NCI-H187 (cell line): Measurements from ENCODE around the gene TPBGL.
"Not testable (repeated sequence)": the region's sequence is repeated elsewhere in the genome, so short reads cannot be mapped to it uniquely, and the experiment has no call there.

ENCODE experiments used
- DNase-seq, 2 experiments: peaks; one replicate each; lab custom pipeline; 2025; lab: John Stamatoyannopoulos, UW

TPBGL gene

GRCh38 chr11:75272821-75273301 is 32.3 kb downstream of the TPBGL start:
- DNase-seq: no peak

GRCh38 chr11:75273411-75274391 is 33.1 kb downstream of the TPBGL start:
- no peak for DNase-seq

- DNase-seq: not testable (repeated sequence)
These were observed 34.1 kb downstream of the TPBGL start for GRCh38 chr11:75274716-75275115.

- no peak for DNase-seq
These were observed 35.0 kb downstream of the TPBGL start for GRCh38 chr11:75275581-75275980.

- no peak for DNase-seq
These were observed 35.6 kb downstream of the TPBGL start for GRCh38 chr11:75276186-75276585.

- peak; percentile 87 to 91 for DNase-seq
These were observed 36.1 kb downstream of the TPBGL start for GRCh38 chr11:75276686-75277085.

GRCh38 chr11:75277211-75277805 is 36.7 kb downstream of the TPBGL start:
- DNase-seq: no peak

GRCh38 chr11:75277991-75278790 is 37.6 kb downstream of the TPBGL start:
- DNase-seq: no peak

GRCh38 chr11:75279273-75279672 is 38.7 kb downstream of the TPBGL start:
- DNase-seq: no peak

- DNase-seq: peak; percentile 59 to 78
These were observed 39.7 kb downstream of the TPBGL start for GRCh38 chr11:75280227-75280701.

- DNase-seq: no peak
These were observed 40.3 kb downstream of the TPBGL start for GRCh38 chr11:75280770-75281468.

GRCh38 chr11:75281469-75282095 is 41.0 kb downstream of the TPBGL start:
- DNase-seq: no peak

GRCh38 chr11:75283391-75283931 is 42.9 kb downstream of the TPBGL start:
- DNase-seq: no peak

- no peak for DNase-seq
These were observed 45.3 kb downstream of the TPBGL start for GRCh38 chr11:75285776-75286360.

GRCh38 chr11:75286826-75287465 is 46.4 kb downstream of the TPBGL start:
- DNase-seq: no peak

GRCh38 chr11:75287579-75287978 is 47.0 kb downstream of the TPBGL start:
- DNase-seq: no peak

- no peak for DNase-seq
These were observed 48.9 kb downstream of the TPBGL start for GRCh38 chr11:75289511-75289760.

- no peak for DNase-seq
These were observed 49.3 kb downstream of the TPBGL start for GRCh38 chr11:75289919-75290318.

GRCh38 chr11:75291741-75292140 is 51.2 kb downstream of the TPBGL start:
- no peak for DNase-seq

GRCh38 chr11:75292943-75293342 is 52.4 kb downstream of the TPBGL start:
- no peak for DNase-seq
